GM18498 (cell line): ENCODE measurements around the gene AFMID.
"Not testable (repeated sequence)": the region's sequence is repeated elsewhere in the genome, so short reads cannot be mapped to it uniquely, and the experiment has no call there.

Experiments
- ATAC-seq: cut with Tn5 transposase; IDR thresholded peaks from one replicate; pipeline ENCODE4 v1.9.1; 2021; ENCODE audit warnings: mild to moderate bottlenecking, moderate library complexity; ENCODE audit not compliant: unreplicated experiment

AFMID gene

DNA sequence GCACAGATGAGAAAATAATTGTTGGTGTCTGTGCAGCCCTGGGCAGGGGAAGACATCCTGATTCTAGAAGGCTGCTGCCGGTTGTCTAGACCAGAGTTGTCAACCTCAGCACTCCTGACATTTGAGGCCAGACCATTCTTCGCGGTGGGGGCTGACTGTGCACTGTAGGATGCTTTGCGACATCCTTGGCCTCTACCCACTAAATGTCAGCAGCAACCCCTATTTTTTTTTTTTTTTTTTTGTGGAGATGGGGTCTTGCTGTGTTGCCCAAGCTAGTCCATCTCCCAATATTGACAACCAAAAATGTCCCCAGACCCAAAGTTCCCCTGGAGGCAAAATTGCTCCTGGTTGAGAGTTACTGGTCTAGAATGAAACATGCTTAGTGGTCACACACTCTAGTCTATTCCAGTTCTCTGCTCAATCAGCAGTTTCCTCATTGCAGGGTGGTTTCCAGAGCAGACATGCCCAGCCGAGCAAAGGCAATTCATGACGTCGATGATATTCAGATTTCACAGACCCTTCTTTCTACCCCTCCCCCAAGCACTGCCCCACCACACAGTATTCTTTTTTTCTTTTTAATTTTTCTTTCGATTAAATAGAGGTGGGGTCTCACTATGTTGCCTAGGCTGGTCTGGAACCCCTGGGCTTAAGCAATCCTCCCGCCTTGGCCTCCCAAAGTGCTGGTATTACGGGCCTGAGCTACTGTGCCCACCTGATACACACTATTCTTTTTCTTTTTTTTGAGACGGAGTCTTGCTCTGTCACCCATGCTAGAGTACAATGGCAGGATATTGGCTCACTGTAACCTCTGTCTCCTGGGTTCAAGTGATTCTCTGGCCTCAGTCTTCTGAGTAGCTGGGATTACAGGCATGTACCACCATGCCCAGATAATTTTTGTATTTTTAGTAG is 32.0 kb upstream of the AFMID start:
- peak; percentile 61 for ATAC-seq

DNA sequence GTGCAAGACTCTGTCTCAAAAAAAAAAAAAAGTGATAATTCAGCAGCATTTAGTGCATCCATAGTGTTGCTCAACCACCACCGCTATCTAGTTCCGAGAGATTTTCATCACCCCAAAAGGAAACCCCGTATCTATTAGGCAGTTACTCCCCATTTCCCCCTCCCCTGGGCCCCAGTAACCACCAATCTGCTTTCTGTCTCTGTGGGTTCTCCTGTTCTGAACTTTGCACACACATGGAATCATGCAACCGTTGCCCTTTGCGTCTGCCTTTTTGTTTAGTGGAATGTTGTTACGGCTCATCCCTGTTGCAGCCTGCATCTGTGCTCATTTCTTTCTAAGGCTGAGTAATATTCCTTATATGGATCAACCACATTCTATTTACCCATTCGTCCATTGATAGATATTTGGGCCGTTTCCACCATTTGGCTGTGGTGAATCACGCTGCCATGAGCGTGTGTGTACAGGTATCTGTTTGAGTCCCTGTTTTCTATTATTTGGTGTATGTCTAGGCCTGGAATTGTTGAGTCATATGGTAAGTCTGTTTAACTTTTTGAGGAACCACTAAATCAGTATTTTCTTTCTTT is 27.5 kb upstream of the AFMID start:
- ATAC-seq: peak; percentile 41

DNA sequence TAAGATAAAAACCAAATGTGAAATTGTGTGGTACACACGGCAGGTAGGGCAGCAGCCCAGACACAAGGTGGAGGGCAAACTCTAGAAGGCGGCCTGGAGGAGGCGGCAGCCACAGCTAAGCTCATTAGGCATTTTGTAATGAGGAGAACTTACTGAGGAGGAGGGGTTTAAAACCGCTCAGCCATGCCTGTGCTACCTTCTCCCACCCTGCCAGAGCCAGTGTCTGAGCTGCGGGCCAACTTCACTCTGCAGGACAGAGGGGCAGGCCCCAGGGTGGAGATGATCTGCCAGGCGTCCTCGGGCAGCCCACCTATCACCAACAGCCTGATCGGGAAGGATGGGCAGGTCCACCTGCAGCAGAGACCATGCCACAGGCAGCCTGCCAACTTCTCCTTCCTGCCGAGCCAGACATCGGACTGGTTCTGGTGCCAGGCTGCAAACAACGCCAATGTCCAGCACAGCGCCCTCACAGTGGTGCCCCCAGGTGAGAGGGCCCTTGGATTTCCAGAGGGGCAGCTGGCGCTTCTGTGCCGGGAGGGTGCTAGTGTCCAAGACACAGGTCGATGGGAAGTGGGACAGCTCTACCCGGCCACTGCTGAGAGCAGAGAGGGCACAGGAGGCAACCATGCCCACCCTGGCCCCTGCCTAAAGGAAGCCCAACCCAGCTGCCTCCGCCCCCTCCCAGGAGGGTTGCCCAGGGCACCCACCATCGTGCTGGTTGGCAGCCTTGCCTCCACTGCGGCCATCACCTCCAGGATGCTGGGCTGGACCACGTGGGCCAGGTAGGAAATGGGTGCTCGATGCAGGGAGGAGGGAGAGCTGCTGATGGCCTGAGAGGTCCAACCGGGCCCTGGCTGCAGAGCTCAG is 23.0 kb upstream of the AFMID start:
- no peak for ATAC-seq

- no peak for ATAC-seq
Measured at GRCh38 chr17:78164748-78165607, 22.2 kb upstream of the AFMID start.

GRCh38 chr17:78166416-78166815 is 20.7 kb upstream of the AFMID start:
- no peak for ATAC-seq

DNA sequence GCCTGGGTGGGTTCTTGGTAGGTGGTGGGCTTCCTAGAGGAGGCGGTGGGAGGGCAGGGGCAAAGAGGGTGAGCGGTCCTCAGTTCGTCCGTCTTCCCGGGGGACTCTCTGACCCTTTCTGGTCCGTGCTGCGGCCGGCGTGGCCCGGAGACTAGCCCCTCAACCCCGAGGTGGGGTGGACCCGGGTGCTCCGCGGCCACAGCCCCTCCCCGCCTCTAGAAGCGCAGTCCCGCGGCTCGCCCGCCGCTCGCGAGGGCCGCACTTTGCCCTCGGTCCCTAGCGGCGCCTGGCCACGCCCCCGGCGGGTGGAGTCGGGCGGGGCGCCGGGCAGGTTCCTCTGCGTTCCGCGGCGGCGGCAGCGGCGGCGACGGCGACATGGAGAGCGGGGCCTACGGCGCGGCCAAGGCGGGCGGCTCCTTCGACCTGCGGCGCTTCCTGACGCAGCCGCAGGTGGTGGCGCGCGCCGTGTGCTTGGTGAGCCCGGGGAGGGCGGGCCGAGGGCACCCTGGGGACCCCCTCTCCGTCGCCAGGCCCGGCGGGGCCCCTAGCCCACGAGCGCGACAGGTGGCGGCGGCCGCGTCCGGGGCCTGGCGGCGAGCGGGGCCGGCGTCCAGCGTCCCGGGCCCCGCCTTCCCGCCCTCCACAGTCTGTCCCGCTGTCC is 18.8 kb upstream of the AFMID start, which contains the start of gene SYNGR2:
TSS of gene SYNGR2 (plus strand) at position 340 of the 661 bp plus-strand sequence. CDS start at position 376, 36 bp downstream.
- ATAC-seq: peak; percentile 62

DNA sequence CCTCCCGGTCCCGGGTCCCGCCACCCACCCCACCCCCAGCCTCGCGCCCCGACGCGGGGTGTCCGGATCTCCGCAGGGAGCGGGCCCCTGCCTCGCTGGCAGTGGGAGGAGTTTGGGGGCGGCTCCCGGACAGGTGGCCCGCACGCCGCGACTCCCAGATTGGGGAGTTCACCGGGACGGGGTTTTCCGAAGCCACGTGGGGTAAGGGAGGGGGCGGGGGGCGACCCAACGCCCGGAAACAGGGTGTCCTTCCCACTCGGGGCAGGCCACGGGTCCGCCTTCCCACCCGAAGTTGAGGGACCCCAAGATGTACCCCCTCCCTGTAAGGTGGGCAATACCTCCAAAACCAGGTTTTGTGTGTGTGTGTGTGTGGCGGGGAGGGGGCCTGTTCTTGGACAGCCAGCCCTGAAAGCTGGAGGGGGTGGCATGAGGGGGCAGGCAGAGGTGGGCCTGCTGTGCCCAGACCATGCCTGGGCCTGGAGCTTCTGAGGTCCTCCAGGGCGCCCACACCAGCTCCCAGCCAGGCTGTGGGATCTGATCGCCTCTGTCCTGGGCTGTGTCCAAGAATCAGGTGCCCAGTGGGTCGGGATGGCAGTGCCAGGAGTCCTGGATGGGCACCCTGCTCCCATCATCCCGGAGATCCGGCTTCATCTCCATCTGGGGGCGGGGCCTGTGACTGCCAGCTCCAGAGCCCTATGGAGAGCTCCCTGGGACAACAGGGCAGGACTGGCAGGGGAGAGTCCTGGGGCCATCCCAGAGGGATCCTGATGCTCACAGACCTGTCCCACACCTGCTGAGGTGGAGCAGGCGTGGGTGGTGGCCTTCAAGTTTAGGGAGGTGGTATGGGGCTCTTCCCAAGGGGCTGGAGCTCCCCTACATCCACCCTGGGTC is 18.0 kb upstream of the AFMID start:
- ATAC-seq: peak; percentile 24

GRCh38 chr17:78170692-78171590 is 16.2 kb upstream of the AFMID start:
- ATAC-seq: no peak

- not testable (repeated sequence) for ATAC-seq
Measured at GRCh38 chr17:78171591-78172248, 15.4 kb upstream of the AFMID start.

- no peak for ATAC-seq
Measured at GRCh38 chr17:78172249-78173051, 14.7 kb upstream of the AFMID start.

DNA sequence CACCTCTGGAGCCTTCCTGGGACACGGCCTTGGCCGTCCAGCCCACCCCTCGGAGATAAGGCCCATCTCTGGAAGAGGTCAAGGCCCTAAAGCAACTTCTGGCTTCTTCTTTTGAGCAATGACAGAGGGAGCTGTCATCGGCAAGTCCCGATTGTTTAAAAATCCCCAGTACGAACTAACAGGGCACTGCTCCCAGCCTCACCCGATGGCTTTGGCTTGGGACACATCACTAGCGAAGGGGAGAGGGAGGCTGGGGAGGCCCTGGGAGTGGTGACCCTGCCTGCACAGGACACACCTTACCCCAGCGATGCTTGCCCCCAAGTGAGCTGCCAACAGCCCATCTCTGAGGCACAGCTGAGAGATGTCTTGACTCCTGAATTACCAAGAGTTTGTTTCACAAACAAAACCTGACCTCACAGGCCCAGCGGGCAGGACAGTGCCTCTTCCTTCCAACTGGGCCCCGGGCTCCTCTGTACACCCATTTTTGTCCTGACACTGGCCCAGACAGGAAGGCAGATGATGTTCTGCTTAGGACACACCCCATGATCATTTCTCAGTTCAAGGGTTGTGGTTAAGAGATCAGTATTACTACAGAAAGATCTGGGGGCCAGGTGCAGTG is 14.0 kb upstream of the AFMID start:
- ATAC-seq: no peak

GRCh38 chr17:78174346-78174869 is 12.8 kb upstream of the AFMID start:
- ATAC-seq: no peak

GRCh38 chr17:78174870-78175642 is 12.1 kb upstream of the AFMID start:
- no peak for ATAC-seq

- no peak for ATAC-seq
Measured at GRCh38 chr17:78175643-78175981, 11.6 kb upstream of the AFMID start.

- ATAC-seq: no peak
Measured at GRCh38 chr17:78176548-78177025, 10.6 kb upstream of the AFMID start.
